Measurements from ENCODE around the gene TUBGCP3. TPM values are rescaled to one million over a fixed set of nuclear protein-coding genes. Genes with fewer than 3 reads are reported as not detected.

The TUBGCP3 gene
- total RNA-seq, 1 experiment from 2014 or later, result 51.1 TPM

DNA sequence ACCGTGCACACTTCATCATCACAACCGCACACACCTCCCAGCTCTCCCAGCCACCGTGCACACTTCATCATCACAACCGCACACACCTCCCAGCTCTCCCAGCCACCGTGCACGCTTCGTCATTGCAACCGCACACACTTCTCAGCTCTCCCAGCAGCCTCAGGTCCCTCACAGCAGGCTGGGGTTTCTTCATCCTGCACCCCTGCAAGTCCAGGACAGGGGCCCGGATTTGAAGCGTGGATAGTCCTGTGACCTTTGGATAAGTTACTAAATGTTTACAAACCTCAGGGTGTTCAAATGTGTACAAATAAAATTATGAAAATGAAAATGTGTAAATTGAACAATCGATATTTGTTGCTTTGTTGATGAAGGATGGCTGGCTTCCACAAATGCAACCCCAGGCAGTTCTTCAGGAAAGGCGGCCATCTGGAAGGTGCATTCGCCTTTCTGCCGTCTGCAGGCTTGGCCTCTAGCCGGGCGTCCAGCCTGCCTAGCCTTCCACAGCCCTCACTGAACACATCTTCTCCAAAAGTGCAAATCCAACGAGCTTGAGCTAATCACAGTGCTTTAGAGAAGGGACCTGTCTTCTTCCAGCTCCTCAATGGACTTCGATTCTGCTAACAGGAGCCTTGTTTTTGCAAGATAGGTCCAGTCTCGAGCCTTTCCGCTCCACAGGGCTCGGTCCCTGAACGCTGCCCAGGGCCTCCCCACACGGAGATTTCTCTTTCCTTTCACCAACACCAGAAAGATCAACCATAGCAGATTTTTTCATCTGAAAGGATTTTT is 137.6 kb downstream of the TUBGCP3 start:
- no TSS peak for BruUV-seq (replicated peaks)
- peaks cover 18% of the 10 kb centered on the region for H3K4me1 Mint-ChIP-seq (ENCODE audit: low read depth, unreplicated experiment)

GRCh38 chr13:112449545-112449930 is 138.4 kb downstream of the TUBGCP3 start:
- Mint-ChIP-seq H3K9me3 (ENCODE audit: unreplicated experiment) (no peaks in the 10 kb centered on the region), H3K36me3 (ENCODE audit: insufficient read depth, unreplicated experiment) (no peaks in the 10 kb centered on the region), H3K27ac (ENCODE audit: unreplicated experiment) (no peak overlapping the region), H3K4me1 (ENCODE audit: low read depth, unreplicated experiment) (peaks cover 18% of the 10 kb centered on the region), H3K4me3 (ENCODE audit: unreplicated experiment) (peak overlapping the region; percentile 10), H3K27me3 (ENCODE audit: insufficient read depth, unreplicated experiment) (peaks cover 4% of the 10 kb centered on the region)
- DNase-seq, result no peak
- ChIA-PET POLR2A (no interaction called here), CTCF (no interaction called here)
- intact Hi-C loops (cut with micrococcal nuclease; ENCODE audit: unreplicated experiment), result no loop called here
- H3K9me3 ChIP-seq, result no peaks in the 10 kb centered on the region
- peaks cover 19% of the 10 kb centered on the region for H3K4me1 ChIP-seq
- no peak overlapping the region for H3K4me3 ChIP-seq (ENCODE audit: low read depth, low read length)
- no TSS peak for BruUV-seq (replicated peaks)
- TF ChIP-seq CTCF (IDR thresholded peaks at IDR 0.05; ENCODE audit: insufficient read depth in 1 of 2, low read depth in 1 of 2, low read length in 1 of 2, severe bottlenecking in 1 of 2, unreplicated experiment in 1 of 2), result no peak
- no peaks in the 10 kb centered on the region for H3K27me3 ChIP-seq (replicated peaks; ENCODE audit: control insufficient read depth, insufficient read depth, low read length)
- no peaks in the 10 kb centered on the region for H3K36me3 ChIP-seq (ENCODE audit: control insufficient read depth, insufficient read depth, low read length)

More for the DNA sequence above, 137.6 kb downstream of the TUBGCP3 start:
- intact Hi-C loops (cut with micrococcal nuclease; ENCODE audit: unreplicated experiment), result no loop called here
- H3K9me3 ChIP-seq, result no peaks in the 10 kb centered on the region
- H3K4me3 Mint-ChIP-seq (ENCODE audit: unreplicated experiment), result no peak overlapping the region
- TF ChIP-seq CTCF (IDR thresholded peaks at IDR 0.05; ENCODE audit: insufficient read depth in 1 of 2, low read depth in 1 of 2, low read length in 1 of 2, severe bottlenecking in 1 of 2, unreplicated experiment in 1 of 2), result no peak
- H3K27ac Mint-ChIP-seq (ENCODE audit: unreplicated experiment), result no peak overlapping the region
- ChIA-PET CTCF (no interaction called here), POLR2A (no interaction called here)
- no peaks in the 10 kb centered on the region for H3K9me3 Mint-ChIP-seq (ENCODE audit: unreplicated experiment)
- H3K36me3 ChIP-seq (ENCODE audit: control insufficient read depth, insufficient read depth, low read length), result no peaks in the 10 kb centered on the region
- peaks cover 6% of the 10 kb centered on the region for H3K27me3 Mint-ChIP-seq (ENCODE audit: insufficient read depth, unreplicated experiment)
- peaks cover 19% of the 10 kb centered on the region for H3K4me1 ChIP-seq
- no peak overlapping the region for H3K4me3 ChIP-seq (ENCODE audit: low read depth, low read length)
- no peak for DNase-seq
- no peaks in the 10 kb centered on the region for H3K36me3 Mint-ChIP-seq (ENCODE audit: insufficient read depth, unreplicated experiment)
- no peaks in the 10 kb centered on the region for H3K27me3 ChIP-seq (replicated peaks; ENCODE audit: control insufficient read depth, insufficient read depth, low read length)

DNA sequence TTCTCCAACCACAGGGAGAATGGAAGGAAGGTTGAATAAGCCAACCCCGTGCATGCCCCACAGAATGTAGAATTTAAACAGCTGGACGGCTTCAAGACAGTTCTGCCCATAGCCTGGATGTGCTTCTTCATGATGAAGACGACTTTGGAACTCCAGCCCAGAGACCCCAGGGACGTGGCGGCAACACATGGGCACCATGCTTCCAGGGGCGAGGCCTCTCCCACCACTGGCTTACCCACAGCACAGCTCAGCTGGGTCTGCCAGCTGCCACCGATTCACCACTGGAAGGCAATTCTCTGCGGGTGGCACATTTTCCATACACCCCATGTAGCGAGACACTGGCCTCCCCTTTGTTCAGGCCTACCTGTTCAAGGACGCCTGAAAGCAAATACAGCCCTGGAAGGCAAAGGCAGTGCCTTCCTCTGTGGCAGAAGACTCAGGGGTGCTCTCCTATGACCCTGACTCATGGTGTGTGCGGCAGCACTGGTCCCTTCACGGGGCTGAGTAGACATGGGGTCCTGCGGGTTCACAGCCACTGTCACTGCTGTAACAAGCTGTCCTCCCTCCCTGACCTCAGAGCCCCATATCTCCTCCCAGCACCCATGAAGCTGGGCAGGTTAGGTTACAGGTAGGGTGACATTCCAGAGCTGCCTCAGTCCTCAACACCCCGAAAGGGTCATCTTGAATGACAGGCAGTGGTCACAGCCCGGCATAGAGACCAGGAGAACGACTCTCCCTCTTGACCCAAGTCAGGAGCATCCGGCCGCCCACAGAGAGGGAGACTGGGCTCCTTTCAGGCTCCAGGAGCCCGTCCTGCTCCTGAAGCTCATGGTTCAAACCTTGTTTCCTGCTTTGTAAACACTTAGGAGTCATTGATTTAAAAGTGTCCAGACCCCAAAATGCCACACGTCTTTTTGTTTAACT is 139.1 kb downstream of the TUBGCP3 start:
- Histone ChIP-seq H3K27me3 (replicated peaks; ENCODE audit: control insufficient read depth, insufficient read depth, low read length) (no peaks in the 10 kb centered on the region), H3K4me3 (ENCODE audit: low read depth, low read length) (no peak overlapping the region), H3K4me1 (peaks cover 19% of the 10 kb centered on the region), H3K36me3 (ENCODE audit: control insufficient read depth, insufficient read depth, low read length) (no peaks in the 10 kb centered on the region), H3K9me3 (no peaks in the 10 kb centered on the region)
- no peaks in the 10 kb centered on the region for H3K9me3 Mint-ChIP-seq (ENCODE audit: unreplicated experiment)
- BruUV-seq (replicated peaks), result no TSS peak
- intact Hi-C loops (cut with micrococcal nuclease; ENCODE audit: unreplicated experiment), result no loop called here
- peaks cover 18% of the 10 kb centered on the region for H3K4me1 Mint-ChIP-seq (ENCODE audit: low read depth, unreplicated experiment)
- POLR2A ChIA-PET, result no interaction called here
- H3K27ac Mint-ChIP-seq (ENCODE audit: unreplicated experiment), result peak overlapping the region; percentile 10
- CTCF ChIA-PET, result no interaction called here
- peak; percentile 49 to 74 for DNase-seq
- peak overlapping the region; percentile 10 for H3K4me3 Mint-ChIP-seq (ENCODE audit: unreplicated experiment)
- H3K27me3 Mint-ChIP-seq (ENCODE audit: insufficient read depth, unreplicated experiment), result peaks cover 3% of the 10 kb centered on the region
- TF ChIP-seq CTCF (IDR thresholded peaks at IDR 0.05; ENCODE audit: insufficient read depth in 1 of 2, low read depth in 1 of 2, low read length in 1 of 2, severe bottlenecking in 1 of 2, unreplicated experiment in 1 of 2), result no peak
- H3K36me3 Mint-ChIP-seq (ENCODE audit: insufficient read depth, unreplicated experiment), result no peaks in the 10 kb centered on the region

Measured in Caco-2 (cell line).